Ovary (tissue), 9 donors: ENCODE results near the gene XPNPEP2. TPM values are rescaled to one million over a fixed set of nuclear protein-coding genes. Genes with fewer than 3 reads are reported as not detected.

Experiments used
- DNase-seq, 5 donors: peaks; one replicate each; pipeline ENCODE4 v3.0.0-alpha.2; 2019 to 2020
- H3K27ac ChIP-seq, 2 donors: fragments of 200-600 bp; one replicate each; pipeline versions ENCODE4 v1.5.1 to v1.8.0; 2019 to 2022
- H3K27me3 ChIP-seq: fragments of 200-600 bp; one replicate; pipeline ENCODE4 v1.8.0; 2022
- H3K36me3 ChIP-seq: fragments of 200-600 bp; sonication (generic); one replicate; pipeline ENCODE4 v1.5.1; 2019
- H3K4me1 ChIP-seq: one replicate; pipeline ENCODE4 v1.8.1; 2013; ENCODE audit warnings: mild to moderate bottlenecking, moderate library complexity; ENCODE audit not compliant: insufficient read depth
- H3K4me3 ChIP-seq: fragments of 200-600 bp; sonication (generic); one replicate; pipeline ENCODE4 v1.5.1; 2017
- H3K9me3 ChIP-seq, 2 donors: fragments of 200-600 bp in 1 of 2; sonication (generic) in 1 of 2; one replicate each; pipeline versions ENCODE4 v1.5.1 to v1.8.1; 2013 to 2019; ENCODE audit warnings: mild to moderate bottlenecking in 1 of 2, moderate library complexity in 1 of 2
- EP300 ChIP-seq: sonication (generic); formaldehyde crosslinking; IDR thresholded peaks from one replicate; pipeline ENCODE4 v1.6.1; 2017; ENCODE audit warnings: antibody characterized with exemption
- POLR2A ChIP-seq: fragments of 450-650 bp; IDR thresholded peaks from one replicate; pipeline ENCODE4 v1.6.1; 2017; ENCODE audit warnings: antibody characterized with exemption, mild to moderate bottlenecking, moderate library complexity
- WGBS, 3 donors: extraction: QIAGEN DNeasy Blood & Tissue Kit in 1 of 3; methylation state at CpG; one replicate each; pipeline versions ENCODE4 v1.1.5 to v1.1.7; 2013 to 2017; 5-methylcytosine and 5-hydroxymethylcytosine counted together
- intact Hi-C, 4 donors: fragments of 100-400 bp; cut with DNase I; formaldehyde crosslinking; loops; one replicate each; pipeline versions ENCODE4 v1.11.0 to v1.15.1; 2022 to 2023
- polyA plus RNA-seq, 2 donors: library from polyadenylated mRNA; stranded (reverse); fragments of 200-250 nt in 1 of 2; fragments of 350-450 nt in 1 of 2; fragmentation: Illumina TruSeq in 1 of 2; extraction: RNeasy Lipid Tissue Mini Kit (QIAGEN cat#74804) in 1 of 2; gene quantifications; one replicate each; pipeline ENCODE4 v1.2.3, GENCODE V29; 2013 to 2014
- total RNA-seq, 7 donors: library from RNA; depleted of rRNA in 2 of 7; stranded (reverse); fragments of >200 nt in 2 of 7; fragmentation: NEBNext Ultra II Directional in 3 of 7; extraction: Animal tissue kit (Norgen Biotek cat#: 25700) in 3 of 7; gene quantifications; one replicate each; pipeline versions ENCODE4 v1.1.0 to v1.2.4, GENCODE V29; 2016 to 2023
- TF ChIP-seq, protein P1 (sequence below), 3 donors: fragments of 450-650 bp in 2 of 3; fragments of 200-600 bp in 1 of 3; IDR thresholded peaks; one replicate each; pipeline versions ENCODE4 v1.5.1 to v1.8.0; 2016 to 2022; ENCODE audit warnings: antibody characterized with exemption in 3 of 3, mild to moderate bottlenecking in 1 of 3
- donor health status: DM: no; HTN: no; CAD: no; lungs with moderate emphysema.
- donor health status: DM: no; HTN: no; CAD: no.
- donor health status: Bipolar disorder and iron deficiency.
- donor health status: DM: yes; HTN: yes; CAD: no.
- donor health status: DM: no; HTN: no; CAD: no.
- donor health status: DM: yes; HTN: yes; CAD: no.

Gene XPNPEP2
- total and polyA plus RNA-seq, 9 donors, result 0.28 to 6.4 (median 1.4) TPM

DNA sequence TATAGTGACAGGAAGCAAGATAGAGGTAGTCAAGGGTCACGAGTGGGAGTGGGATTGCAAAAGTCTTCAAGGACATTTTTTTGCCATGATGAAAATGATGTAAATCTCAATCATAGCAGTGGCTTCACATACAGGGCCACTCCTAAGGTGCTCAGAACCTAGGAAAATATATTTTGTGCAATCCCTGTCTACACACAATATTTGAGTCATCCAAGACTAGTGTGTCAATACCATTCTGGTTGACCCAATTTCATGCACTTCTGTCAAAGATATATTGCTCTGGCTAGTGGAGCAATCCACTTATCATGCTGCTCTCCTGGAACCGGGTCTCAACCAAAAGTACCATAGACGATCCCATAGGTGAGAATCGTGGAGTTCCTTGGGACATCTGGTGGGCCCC lies 24.2 kb upstream of the XPNPEP2 start:
- Histone ChIP-seq H3K4me3 (no peak overlapping the region), H3K27me3 (no peaks in the 10 kb centered on the region), H3K27ac (no peak overlapping the region), H3K36me3 (no peaks in the 10 kb centered on the region), H3K9me3 (no peaks in the 10 kb centered on the region), H3K4me1 (no peaks in the 10 kb centered on the region)
- DNase-seq, result no peak
- TF ChIP-seq EP300, result no peak
- TF ChIP-seq, protein P1, sequence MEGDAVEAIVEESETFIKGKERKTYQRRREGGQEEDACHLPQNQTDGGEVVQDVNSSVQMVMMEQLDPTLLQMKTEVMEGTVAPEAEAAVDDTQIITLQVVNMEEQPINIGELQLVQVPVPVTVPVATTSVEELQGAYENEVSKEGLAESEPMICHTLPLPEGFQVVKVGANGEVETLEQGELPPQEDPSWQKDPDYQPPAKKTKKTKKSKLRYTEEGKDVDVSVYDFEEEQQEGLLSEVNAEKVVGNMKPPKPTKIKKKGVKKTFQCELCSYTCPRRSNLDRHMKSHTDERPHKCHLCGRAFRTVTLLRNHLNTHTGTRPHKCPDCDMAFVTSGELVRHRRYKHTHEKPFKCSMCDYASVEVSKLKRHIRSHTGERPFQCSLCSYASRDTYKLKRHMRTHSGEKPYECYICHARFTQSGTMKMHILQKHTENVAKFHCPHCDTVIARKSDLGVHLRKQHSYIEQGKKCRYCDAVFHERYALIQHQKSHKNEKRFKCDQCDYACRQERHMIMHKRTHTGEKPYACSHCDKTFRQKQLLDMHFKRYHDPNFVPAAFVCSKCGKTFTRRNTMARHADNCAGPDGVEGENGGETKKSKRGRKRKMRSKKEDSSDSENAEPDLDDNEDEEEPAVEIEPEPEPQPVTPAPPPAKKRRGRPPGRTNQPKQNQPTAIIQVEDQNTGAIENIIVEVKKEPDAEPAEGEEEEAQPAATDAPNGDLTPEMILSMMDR (IDR thresholded peaks at IDR 0.05), result no peak
- no peak for TF ChIP-seq POLR2A
- WGBS, 3 donors, result 71 to 79% (median 76%) methylated on average over 4 of the region's 4 CpGs
- intact Hi-C loops, result no loop called here

DNA sequence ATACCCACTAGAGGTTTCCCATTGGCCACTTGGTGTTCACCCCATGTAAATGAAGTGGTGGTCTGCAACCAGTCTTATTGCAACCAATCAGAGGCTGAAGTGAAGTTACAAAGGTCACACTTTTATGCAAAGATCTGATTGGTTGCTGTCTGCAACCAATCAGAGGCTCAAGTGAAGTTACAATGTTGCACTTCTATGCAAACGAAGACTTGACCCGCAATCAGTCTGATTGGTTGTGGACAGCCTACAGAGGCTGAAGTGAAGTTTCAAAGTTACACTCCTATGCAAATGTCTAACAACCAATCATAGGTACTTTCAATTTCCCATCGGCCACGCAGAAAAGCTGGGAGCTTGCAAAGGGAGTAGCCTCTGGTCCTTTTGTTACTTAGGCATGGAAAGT lies 22.3 kb upstream of the XPNPEP2 start:
- Histone ChIP-seq H3K27ac (no peak overlapping the region), H3K4me1 (no peaks in the 10 kb centered on the region), H3K27me3 (no peaks in the 10 kb centered on the region), H3K4me3 (no peak overlapping the region), H3K9me3 (no peaks in the 10 kb centered on the region), H3K36me3 (no peaks in the 10 kb centered on the region)
- intact Hi-C loops, result no loop called here
- WGBS, 3 donors, result 72 to 75% (median 73%) methylated on average over 4 of the region's 4 CpGs
- TF ChIP-seq, protein P1 (IDR thresholded peaks at IDR 0.05), result no peak
- no peak for TF ChIP-seq EP300
- TF ChIP-seq POLR2A, result no peak
- no peak for DNase-seq

DNA sequence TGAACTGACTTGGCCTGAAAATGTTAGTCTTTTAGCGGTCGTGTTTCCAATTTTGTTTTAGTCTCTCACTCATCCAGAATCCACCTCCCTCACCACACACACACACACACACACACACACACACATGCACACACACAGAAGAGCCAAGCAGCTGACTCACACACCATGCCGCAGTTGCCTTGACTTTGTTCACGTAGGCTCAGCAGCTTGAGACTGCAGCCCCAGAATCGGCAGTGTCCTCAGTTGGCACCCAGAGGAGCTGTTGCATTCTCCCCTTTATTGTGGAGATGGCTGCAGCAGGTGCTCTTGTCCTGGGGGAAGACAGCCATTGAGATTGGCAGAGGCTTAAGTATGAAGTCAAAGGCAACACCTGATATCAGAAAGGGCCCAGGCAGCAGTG lies 20.9 kb upstream of the XPNPEP2 start:
- 45 to 52% (median 47%) methylated on average over 5 of the region's 5 CpGs for WGBS, 3 donors
- no peaks in the 10 kb centered on the region for H3K9me3 ChIP-seq
- no peak overlapping the region for H3K27ac ChIP-seq
- DNase-seq, result peak in 1 of 5 donors; percentile 35
- no peaks in the 10 kb centered on the region for H3K27me3 ChIP-seq
- H3K4me3 ChIP-seq, result no peak overlapping the region
- no peaks in the 10 kb centered on the region for H3K36me3 ChIP-seq
- intact Hi-C loops, result no loop called here
- TF ChIP-seq EP300 (no peak), POLR2A (no peak)
- TF ChIP-seq, protein P1 (IDR thresholded peaks at IDR 0.05), result no peak
- no peaks in the 10 kb centered on the region for H3K4me1 ChIP-seq

DNA sequence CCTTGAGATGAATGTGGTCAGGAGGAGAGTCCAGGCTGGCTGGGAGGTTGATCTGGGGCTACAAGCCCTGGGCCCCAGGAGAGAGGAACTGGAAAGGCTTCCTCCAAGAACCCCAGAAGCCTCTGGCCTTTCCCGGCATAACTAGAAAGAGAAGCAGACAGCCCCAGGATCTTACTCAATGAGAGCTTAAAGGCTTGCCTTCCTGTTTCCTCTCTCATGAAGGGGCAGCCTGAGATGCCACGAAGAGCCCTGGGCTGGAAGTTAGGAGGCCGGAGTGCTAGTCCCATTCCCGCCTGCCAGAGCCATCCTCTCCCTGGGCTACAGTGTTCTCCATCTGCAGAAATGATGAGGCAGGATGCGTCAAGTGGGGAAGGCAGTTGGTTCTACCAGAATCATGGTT lies 20.1 kb upstream of the XPNPEP2 start:
- TF ChIP-seq, protein P1 (IDR thresholded peaks at IDR 0.05), result no peak
- TF ChIP-seq POLR2A (no peak), EP300 (no peak)
- Histone ChIP-seq H3K36me3 (no peaks in the 10 kb centered on the region), H3K9me3 (no peaks in the 10 kb centered on the region), H3K27ac (no peak overlapping the region), H3K27me3 (no peaks in the 10 kb centered on the region), H3K4me3 (no peak overlapping the region), H3K4me1 (no peaks in the 10 kb centered on the region)
- intact Hi-C loops, result no loop called here
- 74 to 85% (median 76%) methylated on average over 5 of the region's 5 CpGs for WGBS, 3 donors
- DNase-seq, result no peak

DNA sequence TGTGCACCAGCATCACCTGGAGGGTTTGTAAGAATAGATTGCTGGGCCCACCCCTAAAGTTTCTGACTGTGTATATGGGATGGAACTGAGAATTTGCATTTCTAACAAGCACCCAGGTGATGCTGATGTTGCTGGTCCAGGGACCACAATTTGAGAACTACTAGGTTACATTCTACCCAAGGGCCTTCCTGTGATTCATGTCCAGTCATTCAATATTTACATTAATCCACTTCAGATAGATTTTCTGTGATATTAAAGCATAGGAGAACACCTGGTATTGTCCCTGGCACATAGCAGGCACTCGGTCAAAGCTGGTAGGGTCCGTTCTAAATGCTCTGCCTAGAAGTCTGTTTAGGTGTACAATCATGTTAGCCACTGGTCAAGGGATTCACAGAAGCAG lies 19.5 kb upstream of the XPNPEP2 start:
- Histone ChIP-seq H3K27me3 (no peaks in the 10 kb centered on the region), H3K4me3 (no peak overlapping the region), H3K4me1 (no peaks in the 10 kb centered on the region), H3K9me3 (no peaks in the 10 kb centered on the region), H3K27ac (no peak overlapping the region), H3K36me3 (no peaks in the 10 kb centered on the region)
- DNase-seq, result no peak
- TF ChIP-seq EP300 (no peak), POLR2A (no peak)
- TF ChIP-seq, protein P1 (IDR thresholded peaks at IDR 0.05), result no peak
- WGBS, 3 donors, result 66 to 85% (median 68%) methylated on average over 2 of the region's 2 CpGs
- intact Hi-C loops, result no loop called here
